Measurements from ENCODE around the gene GDF9.

GDF9 gene

GRCh38 chr5:132815454-132815853 is 50.8 kb downstream of the GDF9 start:
- H3K4me3 ChIP-seq (ENCODE audit: low read depth in 1 of 2, low read length in 2 of 2): no peak overlapping the region
- peaks cover 11% of the 10 kb centered on the region for H3K27me3 ChIP-seq (ENCODE audit: low read depth, low read length)
- peaks cover 3 to 8% of the 10 kb centered on the region in 2 donors for H3K4me1 ChIP-seq (ENCODE audit: control insufficient read depth in 1 of 2, insufficient read depth in 2 of 2, low read length in 2 of 2)
- H3K36me3 ChIP-seq (ENCODE audit: control insufficient read depth in 1 of 2, insufficient read depth in 2 of 2, low read length in 2 of 2): no peaks in the 10 kb centered on the region
- no peak overlapping the region for H3K27ac ChIP-seq (ENCODE audit: low read length)
- H3K9me3 ChIP-seq (ENCODE audit: control insufficient read depth in 1 of 2, low read length in 2 of 2): no peaks in the 10 kb centered on the region

- no peaks in the 10 kb centered on the region for H3K36me3 ChIP-seq (ENCODE audit: control insufficient read depth in 1 of 2, insufficient read depth in 2 of 2, low read length in 2 of 2)
- peaks cover 3 to 8% of the 10 kb centered on the region in 2 donors for H3K4me1 ChIP-seq (ENCODE audit: control insufficient read depth in 1 of 2, insufficient read depth in 2 of 2, low read length in 2 of 2)
- peaks cover 11% of the 10 kb centered on the region for H3K27me3 ChIP-seq (ENCODE audit: low read depth, low read length)
- H3K27ac ChIP-seq (ENCODE audit: low read length): no peak overlapping the region
- no peaks in the 10 kb centered on the region for H3K9me3 ChIP-seq (ENCODE audit: control insufficient read depth in 1 of 2, low read length in 2 of 2)
- peak overlapping the region in 1 of 2 donors; percentile 54 for H3K4me3 ChIP-seq (ENCODE audit: low read depth in 1 of 2, low read length in 2 of 2)
These were observed 51.6 kb downstream of the GDF9 start for GRCh38 chr5:132814503-132815294.

DNA sequence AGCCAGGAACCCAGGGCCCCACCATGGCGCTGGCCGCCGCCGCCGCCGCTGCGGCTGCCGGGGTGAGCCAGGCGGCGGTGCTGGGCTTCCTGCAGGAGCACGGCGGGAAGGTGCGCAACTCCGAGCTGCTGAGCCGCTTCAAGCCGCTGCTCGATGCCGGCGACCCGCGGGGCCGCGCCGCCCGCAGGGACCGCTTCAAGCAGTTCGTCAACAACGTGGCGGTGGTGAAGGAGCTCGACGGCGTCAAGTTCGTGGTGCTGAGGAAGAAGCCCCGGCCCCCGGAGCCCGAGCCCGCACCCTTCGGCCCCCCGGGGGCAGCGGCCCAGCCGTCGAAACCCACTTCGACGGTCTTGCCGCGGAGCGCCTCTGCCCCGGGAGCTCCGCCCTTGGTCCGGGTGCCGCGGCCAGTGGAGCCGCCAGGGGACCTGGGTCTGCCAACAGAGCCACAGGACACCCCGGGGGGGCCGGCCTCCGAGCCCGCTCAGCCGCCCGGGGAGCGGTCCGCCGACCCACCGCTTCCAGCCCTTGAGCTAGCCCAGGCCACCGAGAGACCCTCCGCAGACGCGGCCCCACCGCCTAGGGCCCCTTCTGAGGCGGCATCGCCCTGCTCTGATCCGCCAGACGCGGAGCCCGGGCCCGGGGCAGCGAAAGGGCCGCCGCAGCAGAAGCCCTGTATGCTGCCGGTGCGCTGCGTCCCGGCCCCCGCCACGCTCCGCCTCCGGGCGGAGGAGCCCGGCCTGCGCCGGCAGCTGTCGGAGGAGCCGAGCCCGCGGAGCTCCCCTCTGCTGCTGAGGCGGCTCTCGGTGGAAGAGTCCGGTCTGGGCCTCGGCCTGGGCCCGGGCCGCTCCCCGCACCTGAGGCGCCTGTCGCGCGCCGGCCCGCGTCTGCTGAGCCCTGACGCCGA is 52.4 kb downstream of the GDF9 start:
- no peak overlapping the region for H3K27ac ChIP-seq (ENCODE audit: low read length)
- no peaks in the 10 kb centered on the region for H3K36me3 ChIP-seq (ENCODE audit: control insufficient read depth in 1 of 2, insufficient read depth in 2 of 2, low read length in 2 of 2)
- peaks cover 11% of the 10 kb centered on the region for H3K27me3 ChIP-seq (ENCODE audit: low read depth, low read length)
- H3K4me3 ChIP-seq (ENCODE audit: low read depth in 1 of 2, low read length in 2 of 2): peak overlapping the region in 1 of 2 donors; percentile 54
- H3K4me1 ChIP-seq (ENCODE audit: control insufficient read depth in 1 of 2, insufficient read depth in 2 of 2, low read length in 2 of 2): peaks cover 3 to 8% of the 10 kb centered on the region in 2 donors
- no peaks in the 10 kb centered on the region for H3K9me3 ChIP-seq (ENCODE audit: control insufficient read depth in 1 of 2, low read length in 2 of 2)

GRCh38 chr5:132812781-132813598 is 53.3 kb downstream of the GDF9 start, which contains the start of gene SOWAHA:
Gene SOWAHA (plus strand): TSS chr5:132813302. CDS start chr5:132813622, 320 bp downstream.
- Histone ChIP-seq H3K27ac (ENCODE audit: low read length) (no peak within 1 kb of the TSS), H3K27me3 (ENCODE audit: low read depth, low read length) (peaks cover 11% of the 10 kb centered on the region), H3K4me1 (ENCODE audit: control insufficient read depth in 1 of 2, insufficient read depth in 2 of 2, low read length in 2 of 2) (peaks cover 3 to 8% of the 10 kb centered on the region in 2 donors), H3K9me3 (ENCODE audit: control insufficient read depth in 1 of 2, low read length in 2 of 2) (no peaks in the 10 kb centered on the region), H3K36me3 (ENCODE audit: control insufficient read depth in 1 of 2, insufficient read depth in 2 of 2, low read length in 2 of 2) (no peaks in the 10 kb centered on the region), H3K4me3 (ENCODE audit: low read depth in 1 of 2, low read length in 2 of 2) (peak within 1 kb of the TSS in 1 of 2 donors; percentile 54)

DNA sequence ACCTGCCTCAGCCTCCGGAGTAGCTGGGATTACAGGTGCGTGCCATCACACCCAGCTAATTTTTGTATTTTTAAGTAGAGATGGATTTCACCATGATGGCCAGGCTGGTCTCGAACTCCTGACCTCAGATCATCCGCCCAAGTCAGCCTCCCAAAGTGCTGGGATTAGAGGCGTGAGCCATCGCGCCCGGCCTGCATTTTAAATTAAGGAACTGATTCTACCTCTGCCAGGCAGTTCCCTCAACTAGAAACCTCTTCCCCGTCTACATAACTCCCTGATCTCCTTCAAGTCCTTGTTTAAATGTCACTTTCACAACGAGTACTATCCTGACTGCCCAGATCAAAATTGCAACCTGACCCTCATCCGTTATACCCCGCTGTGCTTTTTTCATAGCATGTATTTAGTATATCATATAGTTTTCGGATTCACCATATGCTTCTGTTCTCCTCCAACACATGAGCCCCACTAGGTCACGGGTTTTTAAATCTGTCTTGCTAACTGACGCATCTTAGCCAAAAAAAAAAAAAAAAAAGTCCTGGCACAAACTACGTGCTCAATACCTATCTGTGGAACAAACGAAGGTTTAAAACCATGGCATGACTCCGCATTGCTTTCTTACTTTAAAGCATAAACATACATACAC is 54.0 kb downstream of the GDF9 start:
- Histone ChIP-seq H3K27ac (ENCODE audit: low read length) (no peak overlapping the region), H3K4me3 (ENCODE audit: low read depth in 1 of 2, low read length in 2 of 2) (no peak overlapping the region), H3K9me3 (ENCODE audit: control insufficient read depth in 1 of 2, low read length in 2 of 2) (no peaks in the 10 kb centered on the region)

More for the DNA sequence above, 54.0 kb downstream of the GDF9 start:
- Histone ChIP-seq H3K36me3 (ENCODE audit: control insufficient read depth in 1 of 2, insufficient read depth in 2 of 2, low read length in 2 of 2) (no peaks in the 10 kb centered on the region), H3K27me3 (ENCODE audit: low read depth, low read length) (peaks cover 11% of the 10 kb centered on the region), H3K4me1 (ENCODE audit: control insufficient read depth in 1 of 2, insufficient read depth in 2 of 2, low read length in 2 of 2) (peaks cover 3 to 8% of the 10 kb centered on the region in 2 donors)
